ENCODE results near the gene PRELP. TPM values are rescaled to one million over a fixed set of nuclear protein-coding genes. Genes with fewer than 3 reads are reported as not detected.

The PRELP gene
- total and polyA plus RNA-seq, 2 donors (not counting 1 experiment from before 2014, with no cell fraction given) = not detected

DNA sequence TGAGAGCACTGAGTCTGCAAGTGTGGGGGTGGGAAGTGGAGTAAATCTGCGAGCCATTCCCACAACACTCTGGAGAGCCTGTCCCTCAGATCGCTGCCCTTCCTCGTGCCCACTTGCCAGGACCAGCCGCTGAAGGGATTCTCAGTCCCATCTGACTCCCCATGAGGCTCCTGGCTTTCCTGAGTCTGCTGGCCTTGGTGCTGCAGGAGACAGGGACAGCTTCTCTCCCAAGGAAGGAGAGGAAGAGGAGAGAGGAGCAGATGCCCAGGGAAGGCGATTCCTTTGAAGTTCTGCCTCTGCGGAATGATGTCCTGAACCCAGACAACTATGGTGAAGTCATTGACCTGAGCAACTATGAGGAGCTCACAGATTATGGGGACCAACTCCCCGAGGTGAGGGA is 20.2 kb downstream of the PRELP start:
- TF ChIP-seq EZH2 (IDR thresholded peaks at IDR 0.05; ENCODE audit: borderline replicate concordance, insufficient read depth, low read depth, low read length, poor library complexity, severe bottlenecking) = no peak
- TF ChIP-seq, protein P1, sequence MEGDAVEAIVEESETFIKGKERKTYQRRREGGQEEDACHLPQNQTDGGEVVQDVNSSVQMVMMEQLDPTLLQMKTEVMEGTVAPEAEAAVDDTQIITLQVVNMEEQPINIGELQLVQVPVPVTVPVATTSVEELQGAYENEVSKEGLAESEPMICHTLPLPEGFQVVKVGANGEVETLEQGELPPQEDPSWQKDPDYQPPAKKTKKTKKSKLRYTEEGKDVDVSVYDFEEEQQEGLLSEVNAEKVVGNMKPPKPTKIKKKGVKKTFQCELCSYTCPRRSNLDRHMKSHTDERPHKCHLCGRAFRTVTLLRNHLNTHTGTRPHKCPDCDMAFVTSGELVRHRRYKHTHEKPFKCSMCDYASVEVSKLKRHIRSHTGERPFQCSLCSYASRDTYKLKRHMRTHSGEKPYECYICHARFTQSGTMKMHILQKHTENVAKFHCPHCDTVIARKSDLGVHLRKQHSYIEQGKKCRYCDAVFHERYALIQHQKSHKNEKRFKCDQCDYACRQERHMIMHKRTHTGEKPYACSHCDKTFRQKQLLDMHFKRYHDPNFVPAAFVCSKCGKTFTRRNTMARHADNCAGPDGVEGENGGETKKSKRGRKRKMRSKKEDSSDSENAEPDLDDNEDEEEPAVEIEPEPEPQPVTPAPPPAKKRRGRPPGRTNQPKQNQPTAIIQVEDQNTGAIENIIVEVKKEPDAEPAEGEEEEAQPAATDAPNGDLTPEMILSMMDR (IDR thresholded peaks at IDR 0.05) = no peak
- Histone ChIP-seq H4K20me1 (ENCODE audit: control insufficient read depth, insufficient read depth, low read length, poor library complexity, severe bottlenecking) (no peaks in the 10 kb centered on the region), H3K79me2 (ENCODE audit: control insufficient read depth, insufficient read depth, low read length) (no peaks in the 10 kb centered on the region), H3K9ac (ENCODE audit: low read length) (no peak overlapping the region), H3K36me3 (replicated peaks in 1 of 2; ENCODE audit: control extremely low read depth in 1 of 2, control insufficient read depth in 1 of 2, extremely low read depth in 1 of 2, insufficient read depth in 2 of 2, low read length in 1 of 2) (no peaks in the 10 kb centered on the region), H3K9me3 (ENCODE audit: control extremely low read depth in 1 of 3, control insufficient read depth in 2 of 3, insufficient read depth in 1 of 3, low read length in 2 of 3) (no peaks in the 10 kb centered on the region), H3K27me3 (replicated peaks in 1 of 4; ENCODE audit: control extremely low read depth in 1 of 4, control insufficient read depth in 3 of 4, insufficient read depth in 4 of 4, low read length in 3 of 4) (peaks cover 0 to 9% (median 0%) of the 10 kb centered on the region in 4 experiments), H2AFZ (ENCODE audit: insufficient read depth, low read depth, low read length, poor library complexity, severe bottlenecking) (no peak overlapping the region), H3K4me2 (replicated peaks; ENCODE audit: low read depth, low read length, poor library complexity, severe bottlenecking) (no peak overlapping the region), H3K27ac (ENCODE audit: low read length in 2 of 2) (no peak overlapping the region), H3K4me3 (ENCODE audit: control extremely low read depth in 1 of 5, extremely low read depth in 1 of 5, insufficient read depth in 1 of 5, low read depth in 2 of 5, low read length in 4 of 5) (no peak overlapping the region), H3K4me1 (ENCODE audit: control insufficient read depth in 2 of 2, insufficient read depth in 2 of 2, low read length in 2 of 2) (no peaks in the 10 kb centered on the region)
- H3K27ac Mint-ChIP-seq = no peak overlapping the region
- WGBS (ENCODE audit: insufficient coverage) = 85% methylated on average over 4 of the region's 7 CpGs
- POLR2A ChIA-PET = no interaction called here
- H3K4me3 Mint-ChIP-seq = no peak overlapping the region
- intact Hi-C loops (cut with micrococcal nuclease) = no loop called here
- ATAC-seq (ENCODE audit: low read depth) = no peak
- CTCF ChIA-PET = interaction anchor here (1.7 to 12.0 kb wide), 2 partner anchors 9 to 228 kb away, joined by 5 to 315 read pairs; no protein-coding TSS in a partner anchor
- H3K4me1 Mint-ChIP-seq = no peaks in the 10 kb centered on the region
- H3K27me3 Mint-ChIP-seq = peaks cover 18% of the 10 kb centered on the region
- DNase-seq = no peak
- H3K9me3 Mint-ChIP-seq (ENCODE audit: insufficient read depth) = no peaks in the 10 kb centered on the region

DNA sequence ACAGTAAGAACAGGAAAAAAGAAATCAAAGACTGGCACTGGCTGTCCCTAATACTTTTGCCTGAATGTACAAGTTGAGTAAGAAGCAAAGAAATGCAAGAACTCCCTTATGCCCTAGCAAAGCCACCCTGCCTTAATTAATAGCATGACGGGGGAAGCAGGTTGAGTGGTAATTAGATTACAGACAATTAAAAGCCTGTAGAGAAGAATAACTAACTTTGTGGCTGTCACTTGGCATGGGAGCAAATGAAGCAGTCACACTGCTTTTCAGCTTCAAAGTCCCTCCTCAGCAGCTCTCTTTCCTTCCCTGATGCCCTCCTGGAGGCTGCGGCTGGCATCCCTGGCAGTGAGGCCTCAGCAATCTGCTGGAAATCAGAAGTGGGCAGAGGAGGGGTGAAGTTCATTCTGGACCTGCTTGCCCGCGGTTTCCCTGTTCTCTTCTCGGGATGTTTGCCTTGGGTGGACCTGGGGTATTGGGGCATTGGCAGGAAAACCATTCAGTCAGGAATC is 21.7 kb downstream of the PRELP start:
- Histone ChIP-seq H3K36me3 (replicated peaks in 1 of 2; ENCODE audit: control extremely low read depth in 1 of 2, control insufficient read depth in 1 of 2, extremely low read depth in 1 of 2, insufficient read depth in 2 of 2, low read length in 1 of 2) (no peaks in the 10 kb centered on the region), H4K20me1 (ENCODE audit: control insufficient read depth, insufficient read depth, low read length, poor library complexity, severe bottlenecking) (no peaks in the 10 kb centered on the region), H3K9ac (ENCODE audit: low read length) (no peak overlapping the region), H3K4me2 (replicated peaks; ENCODE audit: low read depth, low read length, poor library complexity, severe bottlenecking) (no peak overlapping the region), H3K9me3 (ENCODE audit: control extremely low read depth in 1 of 3, control insufficient read depth in 2 of 3, insufficient read depth in 1 of 3, low read length in 2 of 3) (no peaks in the 10 kb centered on the region), H3K27ac (ENCODE audit: low read length in 2 of 2) (no peak overlapping the region), H3K79me2 (ENCODE audit: control insufficient read depth, insufficient read depth, low read length) (no peaks in the 10 kb centered on the region), H2AFZ (ENCODE audit: insufficient read depth, low read depth, low read length, poor library complexity, severe bottlenecking) (no peak overlapping the region), H3K4me3 (ENCODE audit: control extremely low read depth in 1 of 5, extremely low read depth in 1 of 5, insufficient read depth in 1 of 5, low read depth in 2 of 5, low read length in 4 of 5) (no peak overlapping the region), H3K27me3 (replicated peaks in 1 of 4; ENCODE audit: control extremely low read depth in 1 of 4, control insufficient read depth in 3 of 4, insufficient read depth in 4 of 4, low read length in 3 of 4) (peaks cover 0 to 6% (median 0%) of the 10 kb centered on the region in 4 experiments), H3K4me1 (ENCODE audit: control insufficient read depth in 2 of 2, insufficient read depth in 2 of 2, low read length in 2 of 2) (no peaks in the 10 kb centered on the region)
- no peaks in the 10 kb centered on the region for H3K4me1 Mint-ChIP-seq
- CTCF ChIA-PET = interaction anchor here (1.7 kb wide), 2 partner anchors 11 to 230 kb away, joined by 5 to 7 read pairs; no protein-coding TSS in a partner anchor
- no peak for DNase-seq
- no peaks in the 10 kb centered on the region for H3K9me3 Mint-ChIP-seq (ENCODE audit: insufficient read depth)
- no peak for ATAC-seq (ENCODE audit: low read depth)
- WGBS (ENCODE audit: insufficient coverage) = 93% methylated on average over 4 of the region's 5 CpGs
- intact Hi-C loops (cut with micrococcal nuclease) = no loop called here
- H3K27ac Mint-ChIP-seq = no peak overlapping the region
- H3K27me3 Mint-ChIP-seq = peaks cover 16% of the 10 kb centered on the region
- no peak overlapping the region for H3K4me3 Mint-ChIP-seq
- TF ChIP-seq, protein P1 (IDR thresholded peaks at IDR 0.05) = no peak
- no peak for TF ChIP-seq EZH2 (IDR thresholded peaks at IDR 0.05; ENCODE audit: borderline replicate concordance, insufficient read depth, low read depth, low read length, poor library complexity, severe bottlenecking)
- POLR2A ChIA-PET = no interaction called here

All from B cell (primary cell).